K562 (cell line): ENCODE data around the gene LRP1-AS. TPM values are rescaled to one million over a fixed set of nuclear protein-coding genes. Genes with fewer than 3 reads are reported as not detected.
A peak's percentile ranks its signal among the peaks of the same experiment; 100 is the strongest.

Source experiments
- ATAC-seq: fragments of 200-7000 bp; cut with Tn5 transposase; 3 replicates; pipeline ENCODE4 v1.9.1; 2020; ENCODE audit warnings: moderate library complexity
- BruUV-seq: library from RNA; stranded (reverse); fragments of 400-500 nt; replicated peaks from 2 replicates; lab custom pipeline; 2021; lab: Mats Ljungman, UMichigan
- CTCF ChIA-PET: fragments of 300-600 bp; formaldehyde crosslinking; extraction: SDS; loops from one replicate; lab custom pipeline; 2021; ENCODE audit warnings: low intra/inter-chr PET ratio; lab: Yijun Ruan, JAX
- POLR2A ChIA-PET: fragments of 300-600, 350-650 bp; sonication (Branson Sonifier 250); formaldehyde crosslinking; extraction: SDS; loops from one replicate; lab custom pipeline; 2021; ENCODE audit warnings: antibody characterized with exemption, inconsistent platforms; lab: Yijun Ruan, JAX
- DNase-seq, 4 experiments: peaks; one replicate each; pipeline versions ENCODE4 v3.0.0 to v3.0.0-alpha.2; 2011 to 2018; ENCODE audit warnings: low spot score in 3 of 4, mixed read lengths in 3 of 4; ENCODE audit errors: extremely low read depth in 1 of 4
- FAIRE-seq: peaks from 2 replicates; lab custom pipeline; 2011; peaks lifted over from hg19 to GRCh38; lab: Jason Lieb, UNC
- H2AFZ ChIP-seq: 2 replicates; pipeline ENCODE4 v1.6.0; 2011; ENCODE audit warnings: low read depth, low read length, control low read depth, inconsistent platforms
- H3K27ac ChIP-seq: fragments of 200-600 bp; 3 replicates; pipeline ENCODE4 v1.8.0; 2011; ENCODE audit warnings: low read depth, mild to moderate bottlenecking, control low read depth, inconsistent platforms, low read length, moderate library complexity, mixed read lengths; ENCODE audit errors: extremely low read depth
- H3K27me3 ChIP-seq, 2 experiments: fragments of 300-600 bp in 1 of 2; 2 replicates in 1 of 2; 3 replicates in 1 of 2; pipeline versions ENCODE4 v1.6.0 to v1.8.0; 2011; ENCODE audit warnings: inconsistent platforms in 2 of 2, low read length in 2 of 2, mild to moderate bottlenecking in 1 of 2, mixed read lengths in 1 of 2, moderate library complexity in 1 of 2; ENCODE audit not compliant: control insufficient read depth in 2 of 2, insufficient read depth in 2 of 2
- H3K36me3 ChIP-seq: fragments of 300-600 bp; 3 replicates; pipeline ENCODE4 v1.8.0; 2011; ENCODE audit warnings: mild to moderate bottlenecking, low read length, inconsistent platforms; ENCODE audit not compliant: control insufficient read depth, insufficient read depth
- H3K4me1 ChIP-seq, 2 experiments: fragments of 200-600 bp in 1 of 2; replicated peaks in 1 of 2; 2 replicates in 1 of 2; 3 replicates in 1 of 2; pipeline versions ENCODE4 v1.5.1 to v1.8.0; 2011; ENCODE audit warnings: inconsistent platforms in 2 of 2, low read length in 2 of 2, mild to moderate bottlenecking in 1 of 2, mixed read lengths in 1 of 2, moderate library complexity in 1 of 2; ENCODE audit not compliant: control insufficient read depth in 2 of 2, insufficient read depth in 2 of 2
- H3K4me2 ChIP-seq: 2 replicates; pipeline ENCODE4 v1.6.1; 2011; ENCODE audit warnings: low read length, control low read depth, inconsistent platforms, mixed read lengths; ENCODE audit not compliant: insufficient read depth
- H3K4me3 ChIP-seq: fragments of 200-600 bp; sonication (generic), shearing (Covaris generic); 2 replicates; pipeline ENCODE4 v1.5.1; 2016; ENCODE audit warnings: control low read depth, inconsistent platforms
- H3K79me2 ChIP-seq: fragments of 200-600 bp; 3 replicates; pipeline ENCODE4 v1.8.0; 2011; ENCODE audit warnings: low read length, inconsistent platforms; ENCODE audit not compliant: control insufficient read depth, insufficient read depth
- H3K9ac ChIP-seq, 2 experiments: 2 replicates each; pipeline versions ENCODE4 v1.6.0 to v1.6.1; 2011; ENCODE audit warnings: low read depth in 2 of 2, low read length in 2 of 2, control low read depth in 1 of 2, inconsistent platforms in 1 of 2, mild to moderate bottlenecking in 1 of 2, mixed read lengths in 1 of 2; ENCODE audit not compliant: insufficient read depth in 1 of 2
- H3K9me1 ChIP-seq: one replicate; pipeline ENCODE4 v1.6.0; 2011; ENCODE audit warnings: inconsistent platforms, mild to moderate bottlenecking, low read length, moderate library complexity; ENCODE audit not compliant: control insufficient read depth, insufficient read depth
- H3K9me3 ChIP-seq: replicated peaks from 2 replicates; pipeline ENCODE4 v1.5.1; 2011; ENCODE audit warnings: low read depth, low read length, inconsistent platforms; ENCODE audit not compliant: control insufficient read depth, insufficient read depth
- H4K20me1 ChIP-seq: replicated peaks from 2 replicates; pipeline ENCODE4 v1.6.1; 2011; ENCODE audit warnings: low read length, inconsistent platforms, mixed read lengths; ENCODE audit not compliant: control insufficient read depth, insufficient read depth
- C11orf30 ChIP-seq: fragments of 450-650 bp; IDR thresholded peaks from 2 replicates; pipeline ENCODE4 v1.6.1; 2016; ENCODE audit warnings: low read depth, mild to moderate bottlenecking
- E2F6 ChIP-seq, 2 experiments: IDR thresholded peaks; 2 replicates each; pipeline ENCODE4 v1.6.1; 2011; ENCODE audit warnings: borderline replicate concordance in 1 of 2, control low read depth in 1 of 2, low read depth in 1 of 2, low read length in 1 of 2, mild to moderate bottlenecking in 1 of 2, mixed read lengths in 1 of 2, moderate library complexity in 1 of 2; ENCODE audit not compliant: insufficient read depth in 1 of 2, insufficient read length in 1 of 2, poor library complexity in 1 of 2, severe bottlenecking in 1 of 2; ENCODE audit errors: extremely low read depth in 1 of 2
- HMGN3 ChIP-seq: IDR thresholded peaks from 2 replicates; pipeline ENCODE4 v1.6.1; 2011; ENCODE audit warnings: borderline replicate concordance, low read depth, mild to moderate bottlenecking, mixed read lengths, low read length; ENCODE audit not compliant: insufficient read length; ENCODE audit errors: extremely low read depth
- L3MBTL2 ChIP-seq: fragments of 450-650 bp; IDR thresholded peaks from 2 replicates; pipeline ENCODE4 v1.6.1; 2016; ENCODE audit warnings: mild to moderate bottlenecking, moderate library complexity
- MAFF ChIP-seq: IDR thresholded peaks from 2 replicates; pipeline ENCODE4 v1.6.1; 2012; ENCODE audit warnings: low read length, improper control_type of control experiment
- NFE2L1 ChIP-seq: fragments of 450-650 bp; IDR thresholded peaks from 2 replicates; pipeline ENCODE4 v1.6.1; 2016; ENCODE audit warnings: missing genetic modification characterization, low read depth, mild to moderate bottlenecking, missing compliant biosample characterization, moderate library complexity, borderline replicate concordance
- SMAD1 ChIP-seq: fragments of 150-350 bp; IDR thresholded peaks from 2 replicates; pipeline ENCODE4 v1.6.1; 2014; ENCODE audit warnings: low read length, low read depth; ENCODE audit not compliant: partially characterized antibody
- TSHZ1 ChIP-seq: fragments of 250-450 bp; sonication (Bioruptor Pico); IDR thresholded peaks from 2 replicates; pipeline ENCODE4 v1.4.0; 2020; ENCODE audit warnings: mild to moderate bottlenecking, moderate library complexity
- ZNF316 ChIP-seq: fragments of 450-650 bp; IDR thresholded peaks from 2 replicates; pipeline ENCODE4 v1.6.1; 2016
- ZNF512 ChIP-seq: IDR thresholded peaks from 2 replicates; pipeline ENCODE4 v1.6.1; 2016; ENCODE audit warnings: missing genetic modification characterization, missing compliant biosample characterization
- ZNF589 ChIP-seq: fragments of 200-800 bp; sonication (Bioruptor generic); IDR thresholded peaks from 2 replicates; pipeline ENCODE4 v1.6.1; 2016; ENCODE audit warnings: low read depth, missing genetic modification characterization, missing compliant biosample characterization
- WGBS: fragments of 100-300 bp; shearing (Covaris generic); methylation state at CpG from one replicate; pipeline ENCODE4 v1.1.6; 2016; ENCODE audit warnings: low coverage, mixed read lengths; ENCODE audit not compliant: insufficient coverage; ENCODE audit errors: missing lambda C conversion rate; 5-methylcytosine and 5-hydroxymethylcytosine counted together
- in situ Hi-C: fragments of 300-500 bp; cut with MboI; formaldehyde crosslinking; loops from 4 replicates; pipeline ENCODE4 v1.15.0; 2018; ENCODE audit warnings: inconsistent platforms, mixed read lengths
- intact Hi-C: fragments of 100-400 bp; cut with micrococcal nuclease; formaldehyde crosslinking; loops from 2 replicates; pipeline ENCODE4 v1.14.2; 2022
- polyA plus RNA-seq, 8 experiments: library from polyadenylated mRNA; depleted of rRNA in 4 of 8; stranded (reverse) in 5 of 8; unstranded in 3 of 8; fragments of >200 nt; fragmentation: Nextera tagmentation in 2 of 8; fragmentation: Illumina TruSeq in 1 of 8; extraction: Ambion mirVana in 2 of 8; extraction: Trizol in 1 of 8; gene quantifications; 2 replicates each; pipeline versions ENCODE4 v1.2.1 to v1.2.3, GENCODE V29; 2011 to 2014; ENCODE audit warnings: inconsistent platforms in 1 of 8, missing spikeins in 1 of 8
- total RNA-seq, 7 experiments: library from RNA; depleted of rRNA in 6 of 7; stranded (reverse); fragments of >200 nt in 6 of 7; fragmentation: Illumina TruSeq in 2 of 7; extraction: Trizol in 2 of 7; gene quantifications; 2 replicates each; pipeline versions ENCODE4 v1.2.1 to v1.2.3, GENCODE V29; 2011 to 2021; ENCODE audit warnings: low replicate concordance in 1 of 7

LRP1-AS gene
- total and polyA plus RNA-seq, 9 of the 15 experiments (the other 6 are each of a cell fraction or from before 2014, with no cell fraction given): not detected

- Histone ChIP-seq H3K4me1 (peaks cover 10 to 14% of the 10 kb centered on the region in 2 experiments; a peak in 4 of 5 replicates), H2AFZ (0 out of 2 replicates have a peak overlapping the region, but pooled peaks have one; percentile 10), H3K4me3 (no peak overlapping the region), H3K27ac (no peak overlapping the region), H3K79me2 (no peaks in the 10 kb centered on the region), H3K9me3 (peaks cover 7% of the 10 kb centered on the region), H3K36me3 (no peaks in the 10 kb centered on the region), H3K27me3 (no peaks in the 10 kb centered on the region), H3K9me1 (no peaks in the 10 kb centered on the region), H4K20me1 (no peaks in the 10 kb centered on the region; the same call in 1 of the 2 replicates), H3K4me2 (no peak overlapping the region), H3K9ac (no peak overlapping the region)
- intact Hi-C loops: loop anchor here (10.0 kb wide), 1 partner anchor 125 kb away; no protein-coding TSS in a partner anchor
- no peak for ATAC-seq
- ChIA-PET POLR2A (interaction anchor here (1.2 kb wide), 1 partner anchor 8 kb away, joined by 3 read pairs; no protein-coding TSS in a partner anchor), CTCF (interaction anchor here (0.6 kb wide), 1 partner anchor 61 kb away, joined by 3 read pairs; no protein-coding TSS in a partner anchor)
- no peak for FAIRE-seq
- WGBS: 57% methylated on average over 5 of the region's 5 CpGs
- in situ Hi-C loops: loop anchor here (5.0 kb wide), 1 partner anchor 58 kb away; no protein-coding TSS in a partner anchor
- DNase-seq: no peak
- BruUV-seq: no TSS peak
- TF ChIP-seq L3MBTL2 (no peak), HMGN3 (no peak), TSHZ1 (CRISPR knock-in tag) (no peak), SMAD1 (no peak), C11orf30 (peak; percentile 70), NFE2L1 (tag) (peak; percentile 73), MAFF (peak; percentile 59), ZNF512 (tag) (no peak), E2F6 (IDR thresholded peaks at IDR 0.05; ENCODE audit: borderline replicate concordance in 1 of 2, extremely low read depth in 1 of 2, insufficient read depth in 1 of 2, insufficient read length in 1 of 2, low read depth in 1 of 2, low read length in 1 of 2, poor library complexity in 1 of 2, severe bottlenecking in 1 of 2) (no peak), ZNF589 (CRISPR knock-in tag) (no peak), ZNF316 (peak; percentile 88)
Measured at GRCh38 chr12:57119294-57120085, 27.9 kb downstream of the LRP1-AS start.
